Sigmoid colon (tissue), 7 donors: ENCODE data around the gene VEGFA. TPM values are rescaled to one million over a fixed set of nuclear protein-coding genes. Genes with fewer than 3 reads are reported as not detected.

ENCODE experiments used
- DNase-seq: peaks from one replicate; pipeline ENCODE4 v3.0.0-alpha.2; 2019
- H3K27ac ChIP-seq, 4 donors: fragments of 200-600 bp; sonication (generic); one replicate each; pipeline ENCODE4 v1.5.1; 2016 to 2019; ENCODE audit warnings: mild to moderate bottlenecking in 1 of 4
- H3K27me3 ChIP-seq, 3 donors: fragments of 200-600 bp; sonication (generic); one replicate each; pipeline ENCODE4 v1.5.1; 2019; ENCODE audit warnings: mild to moderate bottlenecking in 1 of 3
- H3K36me3 ChIP-seq, 4 donors: fragments of 200-600 bp; sonication (generic); one replicate each; pipeline ENCODE4 v1.5.1; 2016 to 2019
- H3K4me1 ChIP-seq, 4 donors: fragments of 200-600 bp; sonication (generic); one replicate each; pipeline ENCODE4 v1.5.1; 2017 to 2019
- H3K4me3 ChIP-seq, 4 donors: fragments of 200-600 bp; sonication (generic); one replicate each; pipeline ENCODE4 v1.5.1; 2017 to 2019; ENCODE audit warnings: mild to moderate bottlenecking in 2 of 4, moderate library complexity in 1 of 4
- H3K9me3 ChIP-seq, 4 donors: fragments of 200-600 bp in 3 of 4; sonication (generic) in 3 of 4; one replicate each; pipeline versions ENCODE4 v1.5.1 to v1.6.1; 2013 to 2019
- CTCF ChIP-seq, 4 experiments: fragments of 450-650 bp in 3 of 4; fragments of 200-600 bp in 1 of 4; IDR thresholded peaks; one replicate each; pipeline ENCODE4 v1.5.1; 2016 to 2019; ENCODE audit warnings: antibody characterized with exemption in 4 of 4, mild to moderate bottlenecking in 3 of 4, moderate library complexity in 2 of 4
- EP300 ChIP-seq, 4 donors: sonication (generic); formaldehyde crosslinking; IDR thresholded peaks; one replicate each; pipeline ENCODE4 v1.6.1; 2017; ENCODE audit warnings: antibody characterized with exemption in 4 of 4
- POLR2A ChIP-seq, 2 donors: fragments of 450-650 bp; IDR thresholded peaks; one replicate each; pipeline ENCODE4 v1.6.1; 2016; ENCODE audit warnings: antibody characterized with exemption in 2 of 2, mild to moderate bottlenecking in 2 of 2, moderate library complexity in 2 of 2
- POLR2AphosphoS5 ChIP-seq, 4 donors: sonication (generic); formaldehyde crosslinking; IDR thresholded peaks; one replicate each; pipeline ENCODE4 v1.6.1; 2017; ENCODE audit warnings: antibody characterized with exemption in 4 of 4
- WGBS, 2 donors: extraction: QIAGEN DNeasy Blood & Tissue Kit; methylation state at CpG; one replicate each; pipeline ENCODE4 v1.1.7; 2013; 5-methylcytosine and 5-hydroxymethylcytosine counted together
- intact Hi-C: fragments of 100-400 bp; cut with DNase I; formaldehyde crosslinking; loops from one replicate; pipeline ENCODE4 v1.15.1; 2023
- polyA plus RNA-seq, 3 donors: library from polyadenylated mRNA; stranded (reverse); fragments of 200-250 nt; gene quantifications; one replicate each; pipeline ENCODE4 v1.2.3, GENCODE V29; 2013
- total RNA-seq, 4 donors: library from RNA; depleted of rRNA; stranded (reverse); fragments of >200 nt; gene quantifications; one replicate each; pipeline ENCODE4 v1.1.0, GENCODE V29; 2016
- donor health status: healthy with polysubstance abuse.
- donor health status: Bipolar disorder and iron deficiency.
- donor health status: healthy.

The VEGFA gene
- total and polyA plus RNA-seq, 7 donors, result 11.1 to 111 (median 34.2) TPM

- 52 to 76% methylated on average over 7 of the region's 7 CpGs for WGBS, 2 donors
- Histone ChIP-seq H3K9me3 (no peaks in the 10 kb centered on the region), H3K4me3 (no peak overlapping the region), H3K36me3 (no peaks in the 10 kb centered on the region), H3K27ac (no peak overlapping the region), H3K27me3 (no peaks in the 10 kb centered on the region), H3K4me1 (no peaks in the 10 kb centered on the region)
- TF ChIP-seq CTCF (IDR thresholded peaks at IDR 0.05) (no peak), POLR2A (IDR thresholded peaks at IDR 0.05) (no peak), EP300 (IDR thresholded peaks at IDR 0.05) (no peak), POLR2AphosphoS5 (IDR thresholded peaks at IDR 0.05) (no peak)
- DNase-seq, result no peak
- intact Hi-C loops, result no loop called here
Measured at GRCh38 chr6:43829470-43829869, 59.5 kb downstream of the VEGFA start.

GRCh38 chr6:43830775-43831174 lies 60.8 kb downstream of the VEGFA start:
- WGBS, 2 donors, result 48 to 72% methylated on average over 8 of the region's 8 CpGs
- no peaks in the 10 kb centered on the region for H3K4me1 ChIP-seq
- no peaks in the 10 kb centered on the region for H3K9me3 ChIP-seq
- no peak overlapping the region for H3K27ac ChIP-seq
- TF ChIP-seq POLR2A (IDR thresholded peaks at IDR 0.05) (no peak), POLR2AphosphoS5 (IDR thresholded peaks at IDR 0.05) (no peak), EP300 (IDR thresholded peaks at IDR 0.05) (no peak), CTCF (IDR thresholded peaks at IDR 0.05) (no peak)
- intact Hi-C loops, result no loop called here
- H3K36me3 ChIP-seq, result no peaks in the 10 kb centered on the region
- no peak for DNase-seq
- H3K4me3 ChIP-seq, result no peak overlapping the region
- H3K27me3 ChIP-seq, result no peaks in the 10 kb centered on the region

- intact Hi-C loops, result no loop called here
- no peaks in the 10 kb centered on the region for H3K4me1 ChIP-seq
- 16 to 63% methylated on average over 3 of the region's 3 CpGs for WGBS, 2 donors
- H3K27me3 ChIP-seq, result no peaks in the 10 kb centered on the region
- no peak overlapping the region for H3K27ac ChIP-seq
- H3K4me3 ChIP-seq, result no peak overlapping the region
- TF ChIP-seq POLR2A (IDR thresholded peaks at IDR 0.05) (no peak), CTCF (IDR thresholded peaks at IDR 0.05) (no peak), EP300 (IDR thresholded peaks at IDR 0.05) (no peak), POLR2AphosphoS5 (IDR thresholded peaks at IDR 0.05) (no peak)
- H3K9me3 ChIP-seq, result no peaks in the 10 kb centered on the region
- no peak for DNase-seq
- H3K36me3 ChIP-seq, result no peaks in the 10 kb centered on the region
Measured at GRCh38 chr6:43831191-43831590, 61.2 kb downstream of the VEGFA start.

GRCh38 chr6:43833223-43833995 lies 63.4 kb downstream of the VEGFA start:
- TF ChIP-seq POLR2AphosphoS5 (IDR thresholded peaks at IDR 0.05), result no peak
- TF ChIP-seq POLR2A (IDR thresholded peaks at IDR 0.05), result no peak
- TF ChIP-seq EP300 (IDR thresholded peaks at IDR 0.05), result no peak
- TF ChIP-seq CTCF (IDR thresholded peaks at IDR 0.05), result no peak
- intact Hi-C loops, result no loop called here

GRCh38 chr6:43833996-43834390 lies 64.0 kb downstream of the VEGFA start:
- 82 to 88% methylated on average over 9 of the region's 9 CpGs for WGBS, 2 donors
- DNase-seq, result no peak
- Histone ChIP-seq H3K9me3 (no peaks in the 10 kb centered on the region), H3K27ac (no peak overlapping the region), H3K4me1 (no peaks in the 10 kb centered on the region), H3K36me3 (no peaks in the 10 kb centered on the region), H3K4me3 (no peak overlapping the region), H3K27me3 (no peaks in the 10 kb centered on the region)
- TF ChIP-seq POLR2A (IDR thresholded peaks at IDR 0.05), result no peak
- no peak for TF ChIP-seq EP300 (IDR thresholded peaks at IDR 0.05)
- no peak for TF ChIP-seq POLR2AphosphoS5 (IDR thresholded peaks at IDR 0.05)
- no peak for TF ChIP-seq CTCF (IDR thresholded peaks at IDR 0.05)
- intact Hi-C loops, result no loop called here

More at GRCh38 chr6:43833223-43833995, 63.4 kb downstream of the VEGFA start:
- no peak for DNase-seq
- Histone ChIP-seq H3K4me3 (no peak overlapping the region), H3K9me3 (no peaks in the 10 kb centered on the region), H3K4me1 (no peaks in the 10 kb centered on the region), H3K27ac (no peak overlapping the region), H3K36me3 (no peaks in the 10 kb centered on the region), H3K27me3 (no peaks in the 10 kb centered on the region)
- WGBS, 2 donors, result 72 to 90% methylated on average over 7 of the region's 7 CpGs
